Measurements from ENCODE around the gene EWSR1. TPM values are rescaled to one million over a fixed set of nuclear protein-coding genes. Genes with fewer than 3 reads are reported as not detected.

The EWSR1 gene
- total RNA-seq, 1 experiment from 2014 or later = 462 TPM

DNA sequence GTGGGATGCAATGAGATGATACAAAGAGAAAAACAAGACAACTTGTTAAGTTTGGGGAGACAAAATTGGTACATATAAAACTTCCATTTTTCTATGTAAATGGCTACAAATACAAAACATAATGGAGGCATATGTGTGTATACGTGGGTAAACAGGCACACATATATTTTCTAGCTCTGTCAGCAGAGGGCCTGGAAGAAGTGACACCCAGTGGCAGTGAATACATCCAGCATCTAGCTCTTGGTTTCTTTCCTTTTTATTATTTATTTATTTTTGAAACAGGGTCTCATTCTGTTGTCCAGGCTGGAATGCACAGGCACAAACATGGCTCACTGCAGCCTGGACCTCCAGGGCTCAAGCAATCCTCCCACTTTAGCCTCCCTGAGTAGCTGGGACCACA lies 52.5 kb downstream of the EWSR1 start:
- no peaks in the 10 kb centered on the region for H3K79me2 ChIP-seq (ENCODE audit: insufficient read depth, low read length)
- no peaks in the 10 kb centered on the region for H3K23me2 ChIP-seq (ENCODE audit: insufficient read length, low read depth, low read length, poor library complexity, severe bottlenecking)
- no peak overlapping the region for H2AK5ac ChIP-seq (ENCODE audit: insufficient read length, low read length)
- H3K27me3 ChIP-seq (ENCODE audit: insufficient read depth, low read length) = peaks cover 14% of the 10 kb centered on the region; the same call in 1 of the 2 replicates
- H4K8ac ChIP-seq (replicated peaks; ENCODE audit: insufficient read length, low read depth, low read length) = no peak overlapping the region
- H3K9me3 Mint-ChIP-seq = peaks cover 3 to 7% of the 10 kb centered on the region in 2 experiments; a peak in 2 of 5 replicates
- WGBS (ENCODE audit: extremely low coverage, insufficient read length, low lambda C conversion rate) = no CpG with 5 or more reads among the region's 1 CpG
- H3K4me1 Mint-ChIP-seq = no peaks in the 10 kb centered on the region; a peak in 2 of 4 replicates
- no peak overlapping the region for H3T11ph ChIP-seq (ENCODE audit: low read length)
- H3K56ac ChIP-seq (ENCODE audit: insufficient read length, low read depth, low read length) = no peak overlapping the region
- no peak overlapping the region for H3K9ac ChIP-seq (ENCODE audit: extremely low read depth, insufficient read length, low read length)
- H2BK5ac ChIP-seq (ENCODE audit: insufficient read length, low read length) = no peak overlapping the region
- H3K23ac ChIP-seq (ENCODE audit: insufficient read length, low read depth, low read length) = no peak overlapping the region
- H3K27me3 Mint-ChIP-seq (ENCODE audit: low read depth) = peaks cover 29% of the 10 kb centered on the region
- no peak overlapping the region for H4K5ac ChIP-seq (ENCODE audit: insufficient read length, low read depth, low read length)
- no peak overlapping the region for H3K4me3 Mint-ChIP-seq
- H3K4me1 ChIP-seq (ENCODE audit: insufficient read depth, low read length) = no peaks in the 10 kb centered on the region
- peaks cover 0 to 2% (median 0%) of the 10 kb centered on the region in 3 experiments; a peak in 1 of 7 replicates for H3K36me3 Mint-ChIP-seq (ENCODE audit: insufficient read depth in 1 of 3, low read depth in 3 of 3)
- DNase-seq = no peak
- no peak overlapping the region for H3K14ac ChIP-seq (ENCODE audit: insufficient read depth, low read length)
- no peak overlapping the region for H3K27ac Mint-ChIP-seq
- no peaks in the 10 kb centered on the region for H3K79me1 ChIP-seq (ENCODE audit: insufficient read depth, low read depth, low read length, poor library complexity, severe bottlenecking)
- H2BK15ac ChIP-seq (ENCODE audit: low read depth, low read length) = no peak overlapping the region
- no peak overlapping the region for H2BK20ac ChIP-seq (ENCODE audit: low read depth, low read length, poor library complexity, severe bottlenecking)
- no peak overlapping the region for H4K91ac ChIP-seq (ENCODE audit: insufficient read length, low read depth, low read length)
- peak; percentile 26; the same call in 1 of the 3 replicates for TF ChIP-seq CTCF (conservative IDR thresholded peaks at IDR 0.05)
- H2BK12ac ChIP-seq (ENCODE audit: insufficient read length, low read depth, low read length) = no peak overlapping the region
- H2AFZ ChIP-seq (ENCODE audit: low read length) = no peak overlapping the region
- no peak overlapping the region for H3K27ac ChIP-seq (ENCODE audit: insufficient read length, low read depth, low read length)
- H3K4me2 ChIP-seq (ENCODE audit: insufficient read depth, insufficient read length, low read length) = no peak overlapping the region
- H3K9me3 ChIP-seq (ENCODE audit: control insufficient read depth, low read depth, low read length) = no peaks in the 10 kb centered on the region
- no peak overlapping the region for H2BK120ac ChIP-seq (ENCODE audit: low read depth, low read length, poor library complexity, severe bottlenecking)
- no peak overlapping the region for H3K18ac ChIP-seq (ENCODE audit: insufficient read length, low read depth, low read length)
- H3K4ac ChIP-seq (ENCODE audit: low read depth, low read length) = no peak overlapping the region
- no peaks in the 10 kb centered on the region for H4K20me1 ChIP-seq (ENCODE audit: control insufficient read depth, insufficient read depth, insufficient read length)
